ENCODE results near the gene SP5.

GRCh38 chr2:170743530-170744239 lies 28.5 kb downstream of the SP5 start:
- no peak for TF ChIP-seq SIN3A (IDR thresholded peaks at IDR 0.05; ENCODE audit: borderline replicate concordance, insufficient read depth, low read length)
- TF ChIP-seq REST (IDR thresholded peaks at IDR 0.05; ENCODE audit: insufficient read depth in 1 of 2, low read depth in 2 of 2, low read length in 2 of 2) = no peak
- no peak for TF ChIP-seq POLR2AphosphoS5 (IDR thresholded peaks at IDR 0.05; ENCODE audit: low read depth, low read length)
- TF ChIP-seq FOXP2 (optimal IDR thresholded peaks at IDR 0.05; ENCODE audit: borderline replicate concordance, extremely low read depth, extremely low read length, insufficient read depth) = no peak
- no peak for TF ChIP-seq TAF1 (IDR thresholded peaks at IDR 0.05; ENCODE audit: borderline replicate concordance, insufficient read depth, low read length)

Data from PFSK-1 (cell line).